HEK293 (cell line): ENCODE measurements around the gene TGFB2.

Source experiments
- CTCF ChIA-PET: fragments of 350-600 bp; formaldehyde crosslinking; extraction: SDS; loops from one replicate; lab custom pipeline; 2021; ENCODE audit warnings: antibody characterized with exemption; lab: Yijun Ruan, JAX
- POLR2A ChIA-PET: fragments of 300-600 bp; formaldehyde crosslinking; extraction: SDS; loops from one replicate; lab custom pipeline; 2020; ENCODE audit warnings: antibody characterized with exemption, inconsistent platforms; lab: Yijun Ruan, JAX
- H3K27ac ChIP-seq: fragments of 200-500 bp; sonication (Bioruptor generic); 2 replicates; pipeline ENCODE4 v1.5.1; 2014; ENCODE audit warnings: low read depth, low read length, control low read depth, inconsistent platforms; ENCODE audit errors: extremely low read depth
- H3K36me3 ChIP-seq, 2 experiments: fragments of 200-500 bp in 1 of 2; sonication (Bioruptor generic) in 1 of 2; 1 replicate in 1 of 2; 2 replicates in 1 of 2; pipeline ENCODE4 v1.5.1; 2014 to 2017; ENCODE audit warnings: inconsistent platforms in 2 of 2, low read length in 2 of 2; ENCODE audit not compliant: control insufficient read depth in 2 of 2, insufficient read depth in 1 of 2
- H3K4me1 ChIP-seq: fragments of 200-500 bp; sonication (Bioruptor generic); 2 replicates; pipeline ENCODE4 v1.5.1; 2014; ENCODE audit warnings: mild to moderate bottlenecking, low read length, inconsistent platforms; ENCODE audit not compliant: control insufficient read depth, insufficient read depth
- H3K4me3 ChIP-seq: 2 replicates; pipeline ENCODE4 v1.5.1; 2011; ENCODE audit warnings: low read depth, mild to moderate bottlenecking, control low read depth, low read length, moderate library complexity
- H3K9me3 ChIP-seq: fragments of 200-500 bp; sonication (Bioruptor generic); 2 replicates; pipeline ENCODE4 v1.5.1; 2014; ENCODE audit warnings: low read depth, low read length, inconsistent platforms; ENCODE audit not compliant: control insufficient read depth, insufficient read depth
- FEZF1 ChIP-seq: fragments of 450-650 bp; formaldehyde crosslinking; IDR thresholded peaks from 2 replicates; pipeline ENCODE4 v1.5.1; 2016; ENCODE audit warnings: missing biosample characterization, missing genetic modification characterization
- IKZF3 ChIP-seq: fragments of 450-650 bp; IDR thresholded peaks from 2 replicates; pipeline ENCODE4 v1.5.0; 2018; ENCODE audit warnings: missing biosample characterization, mild to moderate bottlenecking, missing genetic modification characterization, moderate library complexity
- PRDM10 ChIP-seq: fragments of 450-650 bp; formaldehyde crosslinking; IDR thresholded peaks from 2 replicates; pipeline ENCODE4 v1.5.1; 2016; ENCODE audit warnings: missing biosample characterization, missing genetic modification characterization
- SALL2 ChIP-seq: fragments of 450-650 bp; formaldehyde crosslinking; IDR thresholded peaks from 2 replicates; pipeline ENCODE4 v1.5.0; 2017; ENCODE audit warnings: missing biosample characterization, mild to moderate bottlenecking, missing genetic modification characterization, borderline replicate concordance
- SP3 ChIP-seq: fragments of 450-650 bp; formaldehyde crosslinking; IDR thresholded peaks from 2 replicates; pipeline ENCODE4 v1.5.1; 2016; ENCODE audit warnings: missing biosample characterization, missing genetic modification characterization
- ZBTB17 ChIP-seq: fragments of 450-650 bp; formaldehyde crosslinking; IDR thresholded peaks from 2 replicates; pipeline ENCODE4 v1.5.1; 2016; ENCODE audit warnings: missing biosample characterization, missing genetic modification characterization
- ZBTB20 ChIP-seq: fragments of 450-650 bp; formaldehyde crosslinking; IDR thresholded peaks from 2 replicates; pipeline ENCODE4 v1.5.1; 2016; ENCODE audit warnings: missing biosample characterization, missing genetic modification characterization
- ZBTB44 ChIP-seq: fragments of 450-650 bp; IDR thresholded peaks from 2 replicates; pipeline ENCODE4 v1.5.1; 2018; ENCODE audit warnings: missing biosample characterization, mild to moderate bottlenecking, missing genetic modification characterization
- ZBTB48 ChIP-seq: fragments of 450-650 bp; formaldehyde crosslinking; IDR thresholded peaks from 2 replicates; pipeline ENCODE4 v1.5.1; 2016; ENCODE audit warnings: missing biosample characterization, missing genetic modification characterization
- ZBTB7A ChIP-seq: fragments of 450-650 bp; formaldehyde crosslinking; IDR thresholded peaks from 2 replicates; pipeline ENCODE4 v1.5.1; 2016; ENCODE audit warnings: low read depth, missing biosample characterization, missing genetic modification characterization
- ZNF184 ChIP-seq: fragments of 450-650 bp; IDR thresholded peaks from 2 replicates; pipeline ENCODE4 v1.5.1; 2018; ENCODE audit warnings: missing biosample characterization, mild to moderate bottlenecking, missing genetic modification characterization
- ZNF335 ChIP-seq: fragments of 450-650 bp; formaldehyde crosslinking; conservative IDR thresholded peaks from 2 replicates; pipeline ENCODE4 v1.5.1; 2016; ENCODE audit warnings: missing biosample characterization, missing genetic modification characterization
- ZNF366 ChIP-seq: fragments of 450-650 bp; formaldehyde crosslinking; conservative IDR thresholded peaks from 2 replicates; pipeline ENCODE4 v1.5.1; 2016; ENCODE audit warnings: missing biosample characterization, missing genetic modification characterization
- ZNF416 ChIP-seq: fragments of 450-650 bp; formaldehyde crosslinking; IDR thresholded peaks from 2 replicates; pipeline ENCODE4 v1.5.1; 2016; ENCODE audit warnings: missing biosample characterization, missing genetic modification characterization
- ZNF423 ChIP-seq: fragments of 450-650 bp; formaldehyde crosslinking; IDR thresholded peaks from 2 replicates; pipeline ENCODE4 v1.5.1; 2016; ENCODE audit warnings: missing biosample characterization, missing genetic modification characterization
- ZNF501 ChIP-seq: fragments of 450-650 bp; formaldehyde crosslinking; IDR thresholded peaks from 2 replicates; pipeline ENCODE4 v1.5.1; 2016; ENCODE audit warnings: missing biosample characterization, missing genetic modification characterization
- ZNF561 ChIP-seq: fragments of 450-650 bp; IDR thresholded peaks from 2 replicates; pipeline ENCODE4 v1.5.1; 2018; ENCODE audit warnings: missing biosample characterization, missing genetic modification characterization, borderline replicate concordance
- ZNF600 ChIP-seq: fragments of 450-650 bp; formaldehyde crosslinking; IDR thresholded peaks from 2 replicates; pipeline ENCODE4 v1.5.1; 2016; ENCODE audit warnings: missing biosample characterization, missing genetic modification characterization
- ZNF624 ChIP-seq: fragments of 450-650 bp; formaldehyde crosslinking; IDR thresholded peaks from 2 replicates; pipeline ENCODE4 v1.5.1; 2017; ENCODE audit warnings: missing biosample characterization, missing genetic modification characterization
- ZNF629 ChIP-seq: fragments of 450-650 bp; formaldehyde crosslinking; IDR thresholded peaks from 2 replicates; pipeline ENCODE4 v1.5.1; 2017; ENCODE audit warnings: missing biosample characterization, missing genetic modification characterization
- ZNF692 ChIP-seq: fragments of 450-650 bp; formaldehyde crosslinking; IDR thresholded peaks from 2 replicates; pipeline ENCODE4 v1.5.1; 2016; ENCODE audit warnings: missing biosample characterization, missing genetic modification characterization
- ZNF707 ChIP-seq: fragments of 450-650 bp; formaldehyde crosslinking; IDR thresholded peaks from 2 replicates; pipeline ENCODE4 v1.5.1; 2016; ENCODE audit warnings: missing biosample characterization, missing genetic modification characterization
- ZSCAN30 ChIP-seq: fragments of 450-650 bp; IDR thresholded peaks from 2 replicates; pipeline ENCODE4 v1.5.1; 2018; ENCODE audit warnings: missing biosample characterization, mild to moderate bottlenecking, missing genetic modification characterization, moderate library complexity

Gene TGFB2

GRCh38 chr1:218346391-218347204 lies 1.5 kb downstream of the TGFB2 start (continued):
- peak; percentile 69; the same call in 1 of the 2 replicates for TF ChIP-seq ZNF335 (tag by site-specific recombination)
- TF ChIP-seq ZNF184 (tag by site-specific recombination), result no peak
- TF ChIP-seq ZBTB7A (tag by site-specific recombination), result no peak

GRCh38 chr1:218347336-218347722 lies 2.2 kb downstream of the TGFB2 start:
- CTCF ChIA-PET, result interaction anchor here (0.5 to 0.7 kb wide), 4 partner anchors 15 to 335 kb away, joined by 3 to 5 read pairs (median 3); no protein-coding TSS in a partner anchor
- Histone ChIP-seq H3K9me3 (no peaks in the 10 kb centered on the region), H3K4me3 (peak overlapping the region; percentile 64), H3K27ac (peak overlapping the region; percentile 47; the same call in 1 of the 2 replicates), H3K4me1 (peaks cover 3% of the 10 kb centered on the region), H3K36me3 (no peaks in the 10 kb centered on the region)
- POLR2A ChIA-PET, result interaction anchor here (0.7 to 1.2 kb wide), 3 partner anchors 11 to 141 kb away, joined by 3 to 6 read pairs (median 3); no protein-coding TSS in a partner anchor
- 0 out of 2 replicates have a peak, but pooled peaks have one; percentile 4 for TF ChIP-seq ZBTB20 (tag by site-specific recombination)
- 0 out of 2 replicates have a peak, but pooled peaks have one; percentile 32 for TF ChIP-seq ZBTB48 (tag by site-specific recombination)
- TF ChIP-seq ZNF629 (tag by site-specific recombination), result no peak

GRCh38 chr1:218347723-218348627 lies 2.8 kb downstream of the TGFB2 start:
- ChIA-PET CTCF (interaction anchor here (0.5 to 1.2 kb wide), 5 partner anchors 18 to 334 kb away, joined by 3 to 5 read pairs (median 3); no protein-coding TSS in a partner anchor), POLR2A (interaction anchor here (0.6 to 1.0 kb wide), 4 partner anchors 29 to 1742 kb away, joined by 3 to 6 read pairs (median 5); no protein-coding TSS in a partner anchor)
- peaks cover 3% of the 10 kb centered on the region for H3K4me1 ChIP-seq
- peak overlapping the region; percentile 47; the same call in 1 of the 2 replicates for H3K27ac ChIP-seq
- H3K4me3 ChIP-seq, result peak overlapping the region; percentile 64
- H3K9me3 ChIP-seq, result no peaks in the 10 kb centered on the region
- no peaks in the 10 kb centered on the region for H3K36me3 ChIP-seq
- TF ChIP-seq ZSCAN30 (tag by site-specific recombination) (no peak), FEZF1 (peak; percentile 73), SALL2 (tag by site-specific recombination) (no peak), ZBTB44 (peak; percentile 46; the same call in 1 of the 2 replicates), ZNF366 (tag by site-specific recombination) (peak; percentile 33; the same call in 1 of the 2 replicates), ZNF624 (tag by site-specific recombination) (no peak), ZNF501 (tag by site-specific recombination) (no peak), IKZF3 (tag by site-specific recombination) (peak; percentile 60; the same call in 1 of the 2 replicates), ZBTB17 (peak; percentile 53; the same call in 1 of the 2 replicates), ZNF561 (tag by site-specific recombination) (0 out of 2 replicates have a peak, but pooled peaks have one; percentile 54), SP3 (tag by site-specific recombination) (peak; percentile 36; the same call in 1 of the 2 replicates), PRDM10 (tag by site-specific recombination) (peak; percentile 77), ZNF629 (tag by site-specific recombination) (peak; percentile 24; the same call in 1 of the 2 replicates), ZNF416 (tag by site-specific recombination) (no peak), ZBTB20 (tag by site-specific recombination) (no peak), ZNF707 (tag by site-specific recombination) (no peak), ZNF423 (no peak), ZNF600 (tag by site-specific recombination) (peak; percentile 61), ZNF692 (tag by site-specific recombination) (no peak)
